HepG2 (cell line): Measurements from ENCODE around the gene MARS1. TPM values are rescaled to one million over a fixed set of nuclear protein-coding genes. Genes with fewer than 3 reads are reported as not detected.
A peak's percentile ranks its signal among the peaks of the same experiment; 100 is the strongest.

Experiments used
- AGO1 ChIP-seq: fragments of 200-400 bp; formaldehyde crosslinking; IDR thresholded peaks from 2 replicates; pipeline ENCODE4 v1.6.1; 2017; ENCODE audit warnings: mild to moderate bottlenecking, low read depth, low read length, moderate library complexity; ENCODE audit not compliant: poor library complexity, severe bottlenecking
- AHDC1 ChIP-seq: sonication (generic); formaldehyde crosslinking; IDR thresholded peaks from 2 replicates; pipeline ENCODE4 v1.5.1; 2020; ENCODE audit warnings: mild to moderate bottlenecking, missing genetic modification reagents, borderline replicate concordance
- ERF ChIP-seq: IDR thresholded peaks from 2 replicates; pipeline ENCODE4 v1.6.1; 2018; ENCODE audit warnings: missing biosample characterization, missing genetic modification reagents
- ETV6 ChIP-seq: sonication (generic); formaldehyde crosslinking; conservative IDR thresholded peaks from 2 replicates; pipeline ENCODE4 v1.4.0; 2020; ENCODE audit warnings: missing genetic modification reagents
- HNF4G ChIP-seq, 2 experiments: sonication (generic) in 1 of 2; formaldehyde crosslinking in 1 of 2; IDR thresholded peaks; 2 replicates each; pipeline versions ENCODE4 v1.4.0 to v1.6.1; 2011 to 2020; ENCODE audit warnings: borderline replicate concordance in 2 of 2, low read depth in 2 of 2, mild to moderate bottlenecking in 2 of 2, low read length in 1 of 2, missing genetic modification reagents in 1 of 2, moderate library complexity in 1 of 2
- KDM4B ChIP-seq: sonication (generic); formaldehyde crosslinking; IDR thresholded peaks from 2 replicates; pipeline ENCODE4 v1.4.0; 2020; ENCODE audit warnings: missing genetic modification reagents
- KLF16 ChIP-seq, 2 experiments: sonication (generic) in 1 of 2; formaldehyde crosslinking in 1 of 2; IDR thresholded peaks; 2 replicates each; pipeline versions ENCODE4 v1.6.1 to v1.8.0; 2016 to 2023; ENCODE audit warnings: missing genetic modification reagents in 2 of 2, missing compliant biosample characterization in 1 of 2
- NFIC ChIP-seq: IDR thresholded peaks from 2 replicates; pipeline ENCODE4 v1.6.1; 2012; ENCODE audit warnings: mild to moderate bottlenecking, low read length, inconsistent platforms
- PRDM15 ChIP-seq: sonication (generic); formaldehyde crosslinking; IDR thresholded peaks from 2 replicates; pipeline ENCODE4 v1.4.0; 2020; ENCODE audit warnings: missing genetic modification reagents
- SP2 ChIP-seq: sonication (generic); formaldehyde crosslinking; IDR thresholded peaks from 2 replicates; pipeline ENCODE4 v1.5.1; 2020; ENCODE audit warnings: mild to moderate bottlenecking, missing genetic modification reagents
- ZNF605 ChIP-seq: sonication (generic); formaldehyde crosslinking; IDR thresholded peaks from 2 replicates; pipeline ENCODE4 v1.8.0; 2022; ENCODE audit warnings: mild to moderate bottlenecking, missing genetic modification reagents
- ZNF777 ChIP-seq: sonication (generic); formaldehyde crosslinking; IDR thresholded peaks from 2 replicates; pipeline ENCODE4 v1.4.0; 2020; ENCODE audit warnings: missing genetic modification reagents
- polyA plus RNA-seq, 8 experiments: library from polyadenylated mRNA; depleted of rRNA in 3 of 8; stranded (reverse) in 7 of 8; unstranded in 1 of 8; fragments of >200 nt; fragmentation: Illumina TruSeq in 4 of 8; extraction: Trizol in 4 of 8; gene quantifications; 2 replicates each; pipeline versions ENCODE4 v1.2.1 to v1.2.3, GENCODE V29; 2011 to 2016; ENCODE audit warnings: low read depth in 4 of 8, missing spikeins in 1 of 8, mixed read lengths in 1 of 8; ENCODE audit not compliant: insufficient read depth in 1 of 8
- total RNA-seq, 5 experiments: library from RNA; depleted of rRNA; stranded (reverse); fragments of >200 nt; fragmentation: Illumina TruSeq; extraction: Trizol; gene quantifications; 2 replicates each; pipeline ENCODE4 v1.2.3, GENCODE V29; 2016; ENCODE audit warnings: low read depth in 1 of 5
- TF ChIP-seq, protein P1 (sequence below): sonication (generic); formaldehyde crosslinking; IDR thresholded peaks from 2 replicates; pipeline ENCODE4 v1.8.0; 2022; ENCODE audit warnings: missing genetic modification reagents, mild to moderate bottlenecking, inconsistent platforms, borderline replicate concordance
- TF ChIP-seq, protein P2 (sequence below): sonication (generic); formaldehyde crosslinking; IDR thresholded peaks from 2 replicates; pipeline ENCODE4 v1.5.0; 2020; ENCODE audit warnings: missing genetic modification reagents
- TF ChIP-seq, protein P3 (sequence below): sonication (generic); formaldehyde crosslinking; IDR thresholded peaks from 2 replicates; pipeline ENCODE4 v1.8.0; 2022; ENCODE audit warnings: low read depth, missing genetic modification reagents

The MARS1 gene
- total and polyA plus RNA-seq, 2 of the 13 experiments (the other 11 are each of a cell fraction or from before 2014, with no cell fraction given): 115 to 181 TPM

DNA sequence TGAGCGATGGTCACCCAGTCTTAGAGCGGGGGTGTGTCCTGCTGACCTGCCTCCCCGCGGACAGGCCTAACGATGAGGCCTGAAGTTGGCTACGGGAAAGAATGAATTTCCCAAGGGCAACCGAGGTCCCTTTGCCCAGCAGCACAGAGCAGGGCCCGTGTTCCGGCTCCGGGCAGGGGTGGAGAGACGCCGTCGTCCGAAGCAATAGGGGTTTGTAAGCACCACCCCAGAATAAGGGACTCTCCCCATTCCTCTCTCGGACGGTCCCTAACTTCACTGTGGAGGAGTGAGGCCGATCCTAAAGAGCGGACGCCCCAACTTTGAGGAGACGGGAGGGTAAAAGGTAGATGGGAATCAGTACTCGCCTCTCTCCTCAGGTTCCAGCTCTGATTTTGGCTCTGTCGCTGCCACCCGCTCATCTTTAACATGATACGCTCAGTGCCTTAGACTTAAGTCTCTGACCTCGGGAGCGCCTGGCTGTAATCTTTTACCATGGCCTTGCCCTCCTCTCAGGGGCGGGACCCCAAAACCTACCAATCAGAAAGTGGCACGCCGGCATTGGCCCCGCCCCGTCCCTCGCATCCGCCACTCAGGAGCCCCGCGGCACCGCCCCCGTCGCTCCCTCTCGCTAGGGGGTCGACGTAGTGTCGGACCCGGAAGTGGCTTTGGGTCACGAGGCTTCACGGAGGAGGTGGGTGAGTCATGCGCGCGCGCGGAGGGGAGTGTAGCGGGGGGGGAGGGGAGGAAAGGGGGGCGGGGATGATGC is 32.4 kb downstream of the MARS1 start, which contains the start of gene DDIT3 (continued):
- TF ChIP-seq SP2: peak; percentile 87
- peak in 1 of 2 experiments; percentile 87; a peak in 2 of 4 replicates for TF ChIP-seq KLF16 (CRISPR knock-in tag; IDR thresholded peaks at IDR 0.05)
- no peak for TF ChIP-seq ETV6 (CRISPR knock-in tag)
- no peak for TF ChIP-seq KDM4B (CRISPR knock-in tag)
- no peak for TF ChIP-seq ZNF777
- no peak for TF ChIP-seq PRDM15 (CRISPR knock-in tag)
- peak; percentile 36; the same call in 1 of the 2 replicates for TF ChIP-seq ERF (CRISPR knock-in tag)
- TF ChIP-seq, protein P1, sequence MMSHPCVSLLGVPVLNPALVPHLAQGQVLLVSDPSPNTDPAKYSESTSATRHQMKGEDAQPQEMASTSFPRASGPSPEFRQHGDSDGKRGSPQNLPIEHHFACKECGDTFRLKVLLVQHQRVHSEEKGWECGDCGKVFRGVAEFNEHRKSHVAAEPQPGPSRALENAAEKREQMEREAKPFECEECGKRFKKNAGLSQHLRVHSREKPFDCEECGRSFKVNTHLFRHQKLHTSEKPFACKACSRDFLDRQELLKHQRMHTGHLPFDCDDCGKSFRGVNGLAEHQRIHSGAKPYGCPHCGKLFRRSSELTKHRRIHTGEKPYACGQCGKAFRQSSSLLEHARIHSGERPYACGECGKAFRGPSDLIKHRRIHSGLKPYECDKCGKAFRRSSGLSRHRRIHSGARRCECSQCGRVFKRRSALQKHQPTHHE (CRISPR knock-in tag): no peak
- no peak for TF ChIP-seq HNF4G (IDR thresholded peaks at IDR 0.05; ENCODE audit: borderline replicate concordance, low read depth, low read length)
- TF ChIP-seq HNF4G (CRISPR knock-in tag; IDR thresholded peaks at IDR 0.05; ENCODE audit: borderline replicate concordance, low read depth): no peak
- TF ChIP-seq NFIC: no peak
- no peak for TF ChIP-seq AHDC1 (CRISPR knock-in tag)
- TF ChIP-seq, protein P2, sequence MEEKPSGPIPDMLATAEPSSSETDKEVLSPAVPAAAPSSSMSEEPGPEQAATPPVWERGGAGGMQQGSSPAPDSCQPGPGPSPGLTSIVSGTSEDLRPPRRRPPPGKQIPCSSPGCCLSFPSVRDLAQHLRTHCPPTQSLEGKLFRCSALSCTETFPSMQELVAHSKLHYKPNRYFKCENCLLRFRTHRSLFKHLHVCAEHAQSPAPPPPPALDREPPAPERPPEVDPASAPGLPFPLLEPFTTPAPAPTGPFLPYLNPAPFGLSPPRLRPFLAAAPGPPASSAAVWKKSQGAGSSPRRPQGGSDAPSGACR: peak; percentile 74; the same call in 1 of the 2 replicates
- peak; percentile 56; the same call in 1 of the 2 replicates for TF ChIP-seq ZNF605 (CRISPR knock-in tag)
- TF ChIP-seq, protein P3, sequence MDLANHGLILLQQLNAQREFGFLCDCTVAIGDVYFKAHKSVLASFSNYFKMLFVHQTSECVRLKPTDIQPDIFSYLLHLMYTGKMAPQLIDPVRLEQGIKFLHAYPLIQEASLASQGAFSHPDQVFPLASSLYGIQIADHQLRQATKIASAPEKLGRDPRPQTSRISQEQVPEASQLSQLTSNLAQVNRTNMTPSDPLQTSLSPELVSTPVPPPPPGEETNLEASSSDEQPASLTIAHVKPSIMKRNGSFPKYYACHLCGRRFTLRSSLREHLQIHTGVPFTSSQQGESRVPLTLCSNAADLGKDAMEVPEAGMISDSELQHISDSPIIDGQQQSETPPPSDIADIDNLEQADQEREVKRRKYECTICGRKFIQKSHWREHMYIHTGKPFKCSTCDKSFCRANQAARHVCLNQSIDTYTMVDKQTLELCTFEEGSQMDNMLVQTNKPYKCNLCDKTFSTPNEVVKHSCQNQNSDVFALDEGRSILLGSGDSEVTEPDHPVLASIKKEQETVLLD: peak; percentile 94
- TF ChIP-seq AGO1: peak; percentile 54
